HG03280 (cell line): ENCODE measurements around the gene CHKB.
A peak's percentile ranks its signal among the peaks of the same experiment; 100 is the strongest.

Experiments
- ATAC-seq: cut with Tn5 transposase; IDR thresholded peaks from one replicate; pipeline ENCODE4 v1.9.1; 2021; ENCODE audit warnings: mild to moderate bottlenecking, moderate library complexity; ENCODE audit not compliant: unreplicated experiment

The CHKB gene

DNA sequence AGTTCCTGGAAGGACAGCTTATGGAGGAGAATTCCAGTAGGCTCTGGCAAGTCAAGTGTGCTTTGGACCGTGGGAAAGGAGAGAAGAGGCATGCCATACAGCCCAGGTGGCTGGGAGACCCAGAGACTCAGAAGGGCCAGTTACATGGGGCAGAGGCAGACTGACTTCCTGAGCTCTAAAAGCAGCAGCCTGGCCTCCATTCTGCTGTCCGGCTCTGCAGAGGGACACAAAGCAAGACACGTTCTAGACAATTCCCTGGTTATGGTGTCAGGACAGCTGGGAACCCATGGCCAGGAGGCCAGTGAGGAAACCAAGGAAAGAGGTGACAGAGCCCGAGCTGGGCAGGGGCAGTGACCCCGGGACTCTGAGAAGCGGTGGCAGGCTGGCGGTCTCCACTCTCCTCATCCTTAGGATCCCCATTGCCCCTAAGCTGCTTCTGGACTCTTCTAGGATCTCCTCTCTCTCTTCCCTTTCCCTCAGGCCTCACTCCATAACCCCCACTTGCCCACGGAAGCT is 7.2 kb downstream of the CHKB start:
- no peak for ATAC-seq

DNA sequence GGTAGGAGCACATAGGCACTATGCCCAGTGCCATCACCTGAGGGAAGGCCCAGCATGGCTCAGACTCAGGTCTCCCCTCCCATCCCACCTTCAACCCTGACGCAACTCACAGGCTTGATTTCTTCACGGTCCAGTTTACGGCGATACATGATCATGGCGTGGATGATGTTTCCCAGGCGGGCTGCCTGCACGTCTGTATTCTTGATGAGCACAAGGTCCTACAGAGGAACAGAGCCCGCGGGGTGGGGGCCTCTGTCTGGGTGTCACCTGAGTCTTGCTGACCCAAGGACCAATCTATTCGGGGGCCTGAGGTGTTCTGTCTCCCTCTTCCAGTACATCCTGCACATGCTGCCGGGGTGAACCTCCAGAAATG is 8.3 kb downstream of the CHKB start:
- no peak for ATAC-seq

DNA sequence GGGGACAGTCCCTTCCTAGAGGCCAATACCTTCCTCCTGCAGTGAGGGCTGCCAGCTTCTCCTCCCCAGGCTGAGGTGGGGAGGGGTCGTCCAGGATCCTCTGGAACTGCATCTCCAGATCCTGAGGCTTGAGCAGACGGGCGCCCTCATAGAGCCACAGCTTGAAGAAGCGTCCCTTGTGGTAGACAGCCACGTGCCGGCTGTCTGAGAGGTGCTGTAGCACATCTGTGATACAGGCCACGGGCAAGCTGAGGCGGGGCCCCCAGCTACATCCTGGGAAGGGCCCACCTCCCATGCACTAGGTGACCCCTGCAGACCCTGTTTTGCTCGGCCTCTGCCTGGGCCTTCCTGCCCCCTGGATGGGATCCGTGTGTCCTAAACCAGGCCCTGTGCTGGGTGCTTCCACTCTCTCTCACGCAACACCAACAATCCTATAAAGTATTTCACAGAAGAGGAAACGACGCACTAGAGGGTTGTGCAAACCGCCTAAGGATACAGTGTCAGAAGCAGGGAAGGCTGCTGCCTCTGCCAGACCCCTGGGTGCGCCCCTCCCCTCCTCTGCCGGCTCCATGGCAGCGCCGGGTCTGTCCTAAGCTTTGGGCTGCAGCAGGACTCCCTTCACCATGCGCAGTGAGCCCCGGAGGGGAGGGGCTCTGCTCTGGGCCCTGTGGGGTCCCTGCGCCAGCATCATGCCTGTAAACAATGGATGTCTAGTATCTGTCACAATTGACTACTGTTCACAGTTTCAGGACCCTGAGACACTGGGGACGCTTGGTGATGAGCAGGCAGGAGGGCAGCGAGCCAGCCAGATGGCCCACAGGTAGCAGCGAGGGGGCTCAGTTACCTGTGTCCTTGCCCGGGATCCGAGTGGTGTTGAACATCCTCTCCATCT is 8.9 kb downstream of the CHKB start:
- ATAC-seq = no peak

DNA sequence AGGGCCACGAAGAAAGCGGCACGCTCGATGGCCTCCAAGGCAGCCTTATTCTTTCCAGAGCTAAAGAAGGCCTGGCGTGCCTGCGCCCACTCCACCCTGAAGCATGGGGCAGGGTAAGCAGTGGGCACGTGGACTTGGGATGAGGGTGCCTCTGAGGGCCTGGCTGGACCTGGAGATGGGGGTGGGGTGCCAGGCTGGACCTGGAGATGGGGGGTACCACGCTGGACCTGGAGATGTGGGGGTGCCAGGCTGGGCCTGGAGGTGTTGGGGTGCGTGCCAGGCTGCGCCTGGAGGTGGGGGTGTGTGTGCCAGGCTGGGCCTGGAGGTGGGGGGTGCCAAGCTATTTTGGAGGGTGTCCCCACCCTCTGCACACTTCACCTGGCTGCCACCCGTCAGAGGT is 9.7 kb downstream of the CHKB start:
- no peak for ATAC-seq

DNA sequence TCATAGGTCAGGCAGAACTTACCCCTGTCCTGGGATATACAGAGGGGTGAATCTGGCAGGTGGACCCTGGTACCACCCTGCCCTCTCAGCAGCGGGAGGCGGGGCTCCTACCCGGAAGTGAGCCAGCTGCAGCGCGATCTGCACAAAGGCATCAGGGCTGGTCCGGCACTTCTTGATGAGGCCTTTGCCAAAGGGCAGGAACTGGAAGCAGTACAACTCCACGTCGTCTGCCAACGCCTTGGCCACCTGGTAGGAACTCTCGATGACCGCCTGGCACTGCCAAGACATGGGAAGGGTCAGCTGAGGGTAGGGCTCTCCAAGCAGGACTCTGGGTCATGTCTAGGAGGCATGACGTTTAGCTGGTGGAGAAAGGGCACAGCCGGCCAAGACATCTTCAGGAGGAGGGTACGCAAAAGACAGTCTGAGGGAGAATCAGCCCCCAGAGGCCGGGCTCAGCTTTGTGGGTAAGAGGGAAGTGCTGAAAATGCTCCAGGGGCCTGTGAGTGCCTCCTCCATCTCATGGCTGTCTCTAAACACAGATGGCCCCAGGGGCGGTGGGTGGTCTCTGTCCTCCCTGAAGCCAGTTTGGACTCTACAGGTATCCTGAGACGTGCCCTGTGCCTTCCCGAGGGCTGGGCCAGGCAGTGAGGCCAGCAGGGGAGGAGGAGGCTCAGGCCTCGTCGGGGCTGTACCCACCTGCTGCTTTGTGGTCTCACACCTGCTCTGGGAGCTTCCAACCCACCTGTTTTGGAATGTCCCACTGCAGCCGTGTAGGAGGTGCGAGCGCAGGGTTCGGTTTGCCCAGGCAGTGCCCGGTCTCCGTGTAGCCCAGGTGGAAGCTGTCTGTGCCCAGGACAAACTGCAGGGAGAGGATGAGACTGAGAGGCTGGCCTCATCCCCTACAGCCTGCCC is 11.1 kb downstream of the CHKB start:
- ATAC-seq = no peak

DNA sequence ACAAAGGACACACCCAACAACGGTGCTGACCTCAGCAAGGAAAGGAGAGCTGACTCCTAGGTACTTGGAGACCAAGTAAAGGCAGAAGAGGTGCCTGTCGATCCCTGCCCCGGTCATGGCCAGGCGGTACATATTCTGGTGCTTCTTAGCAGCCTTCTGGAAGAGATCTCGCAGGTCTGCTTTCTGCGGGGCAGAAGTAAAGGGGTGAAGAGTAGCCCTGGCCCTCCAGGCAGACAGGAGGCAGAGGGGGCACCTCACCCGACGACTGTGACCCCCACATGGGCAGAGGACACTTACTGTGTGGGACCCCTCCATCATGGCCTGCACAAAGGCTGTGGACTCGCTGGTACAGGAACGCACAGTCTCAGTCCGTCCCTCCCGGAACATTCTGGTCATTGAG is 11.8 kb downstream of the CHKB start:
- no peak for ATAC-seq

DNA sequence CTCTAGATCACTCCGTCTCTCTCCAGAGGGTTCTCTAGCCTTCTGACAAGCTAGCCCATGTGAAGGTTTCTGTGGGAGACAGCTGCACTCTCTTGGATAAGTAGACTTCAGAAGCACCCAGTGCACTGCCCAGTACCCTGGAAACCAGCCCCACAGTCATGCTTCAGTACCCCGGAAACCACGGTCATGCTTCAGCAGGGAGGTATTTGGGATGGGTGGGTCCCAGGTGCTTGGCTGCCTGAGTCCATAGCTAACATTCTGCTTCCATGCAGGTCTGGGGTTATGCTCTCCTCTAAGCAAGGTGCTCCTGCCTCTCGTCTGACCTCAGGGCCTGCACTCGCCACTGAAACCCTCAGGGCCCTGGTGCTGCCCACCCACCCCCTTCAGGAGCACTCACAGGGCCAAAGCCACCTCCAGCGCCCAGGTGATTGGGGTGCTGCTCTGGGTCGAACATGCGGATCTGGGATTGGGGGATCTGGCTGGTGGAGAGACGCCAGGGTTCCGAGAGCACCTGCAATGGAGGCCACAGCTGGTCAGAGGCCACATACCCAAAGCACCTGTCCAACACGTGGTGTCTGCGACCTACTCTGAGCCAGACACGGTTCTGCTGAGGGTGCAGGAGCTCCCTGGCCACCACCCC is 12.6 kb downstream of the CHKB start:
- no peak for ATAC-seq

DNA sequence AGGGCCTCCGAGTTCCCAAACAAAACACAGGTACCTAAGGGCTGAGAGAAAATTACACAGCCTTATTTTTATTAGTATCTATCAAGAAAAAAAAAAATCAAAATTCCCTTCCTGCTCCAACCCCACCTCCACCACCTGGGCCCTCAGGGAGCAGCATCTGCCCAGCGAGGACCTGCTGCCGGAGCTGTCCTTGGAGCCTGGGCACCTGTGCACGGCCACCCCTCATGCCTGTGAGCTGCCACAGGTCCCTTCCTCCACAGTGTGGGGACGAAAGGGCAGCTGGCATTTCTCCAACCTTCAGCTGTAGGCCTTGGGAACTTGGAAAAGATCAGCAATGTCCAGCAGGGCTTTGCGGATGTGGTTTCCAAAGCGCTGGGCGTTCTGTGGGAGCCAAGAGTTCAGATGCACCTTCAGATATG is 13.6 kb downstream of the CHKB start:
- ATAC-seq = no peak

DNA sequence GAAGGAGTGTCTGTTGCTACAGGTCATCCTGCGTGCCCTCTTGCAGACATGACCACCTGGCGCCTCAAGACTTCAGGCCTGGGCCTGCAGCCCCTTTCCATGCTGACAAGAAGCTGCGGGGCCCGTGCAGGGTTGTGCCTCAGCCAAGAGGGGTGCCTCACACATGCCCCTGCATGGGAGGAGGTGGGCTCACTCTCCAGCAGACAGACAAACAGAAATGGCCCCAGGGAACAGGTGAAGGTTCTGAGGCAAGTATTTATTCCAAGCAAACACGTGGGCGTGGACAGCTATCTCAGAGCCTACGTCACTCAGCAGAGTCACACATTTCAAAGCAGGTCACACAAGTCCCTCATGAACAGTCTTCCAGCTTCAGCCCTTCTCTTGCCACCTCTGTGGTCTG is 14.0 kb downstream of the CHKB start:
- ATAC-seq = no peak

DNA sequence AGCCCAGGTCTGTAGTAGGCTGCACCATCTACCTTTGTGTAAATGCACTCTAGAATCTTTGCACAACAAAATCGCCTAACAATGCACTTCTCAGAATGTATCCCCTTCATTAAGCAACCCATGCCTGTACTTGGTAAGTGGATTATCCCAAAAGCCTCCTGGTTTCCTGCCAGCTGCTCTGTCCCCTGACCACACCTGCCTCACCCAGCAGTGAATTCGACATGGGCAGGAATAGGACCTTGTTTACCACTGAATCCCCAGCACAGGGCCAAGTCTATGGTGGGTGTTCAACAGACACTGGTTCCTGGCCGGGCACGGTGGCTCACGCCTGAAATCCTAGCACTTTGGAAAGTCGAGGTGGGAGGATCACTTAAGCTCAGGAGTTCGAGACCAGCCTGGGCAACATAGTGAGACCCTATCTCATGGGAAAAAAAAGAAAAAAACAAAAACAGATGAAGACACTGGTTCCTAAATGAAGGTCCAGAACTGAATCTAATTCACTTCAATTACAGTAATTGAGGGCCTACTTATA is 14.9 kb downstream of the CHKB start:
- ATAC-seq = no peak

DNA sequence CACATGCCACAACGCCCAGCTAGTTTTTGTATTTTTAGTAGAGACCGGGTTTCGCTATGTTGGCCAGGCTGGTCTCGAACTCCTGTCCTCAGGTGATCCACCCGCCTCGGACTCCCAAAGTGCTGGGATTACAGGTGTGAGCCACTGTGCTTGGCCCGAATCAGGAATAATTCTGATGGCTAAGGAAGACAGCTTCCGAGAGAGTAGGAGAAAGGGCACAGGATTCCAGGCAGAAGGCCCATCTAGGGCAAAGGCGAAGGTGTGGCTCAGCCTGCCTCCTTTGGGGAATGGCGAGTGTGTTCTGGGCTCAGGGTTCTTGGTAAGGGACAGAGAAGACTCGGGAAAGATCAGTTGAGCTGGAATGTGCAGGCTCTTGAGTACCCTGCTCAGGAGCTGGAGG is 18.4 kb downstream of the CHKB start:
- ATAC-seq = no peak

DNA sequence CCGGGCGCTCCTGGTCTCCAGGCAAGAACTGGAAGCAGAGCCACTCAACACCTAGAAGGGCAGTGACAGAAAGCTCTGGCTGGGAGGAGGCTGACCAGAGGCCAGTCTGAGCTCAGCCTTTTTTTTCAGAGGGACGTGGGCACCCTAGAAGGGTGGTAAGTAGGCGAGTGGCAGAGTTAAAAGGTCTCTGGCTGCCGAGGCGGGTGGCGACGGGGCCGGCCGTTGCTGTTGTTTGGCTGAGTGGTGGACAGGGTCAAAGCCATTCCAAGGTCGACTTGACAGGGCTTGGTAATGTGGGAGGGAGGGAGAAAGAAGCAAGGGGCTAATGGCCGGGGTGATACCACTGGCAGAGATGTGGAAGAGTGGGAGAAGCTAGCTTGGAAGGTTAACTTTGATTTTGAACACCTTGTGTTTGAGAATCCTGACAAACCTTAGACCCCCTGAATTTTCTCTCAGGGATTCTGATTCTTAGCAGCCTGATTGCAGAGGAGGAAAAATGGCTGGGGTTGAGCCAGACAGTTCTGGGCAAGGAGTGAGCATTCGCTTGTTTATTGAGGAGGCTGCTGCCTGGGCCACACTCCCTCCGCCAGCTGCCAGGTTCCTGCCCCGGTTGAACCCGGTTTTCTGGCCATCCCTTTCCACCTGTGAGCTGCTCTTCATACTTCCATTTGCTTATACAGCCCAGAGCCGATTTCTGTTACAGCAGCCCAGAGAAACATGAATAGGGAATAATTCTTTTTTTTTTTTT is 19.1 kb downstream of the CHKB start:
- no peak for ATAC-seq

DNA sequence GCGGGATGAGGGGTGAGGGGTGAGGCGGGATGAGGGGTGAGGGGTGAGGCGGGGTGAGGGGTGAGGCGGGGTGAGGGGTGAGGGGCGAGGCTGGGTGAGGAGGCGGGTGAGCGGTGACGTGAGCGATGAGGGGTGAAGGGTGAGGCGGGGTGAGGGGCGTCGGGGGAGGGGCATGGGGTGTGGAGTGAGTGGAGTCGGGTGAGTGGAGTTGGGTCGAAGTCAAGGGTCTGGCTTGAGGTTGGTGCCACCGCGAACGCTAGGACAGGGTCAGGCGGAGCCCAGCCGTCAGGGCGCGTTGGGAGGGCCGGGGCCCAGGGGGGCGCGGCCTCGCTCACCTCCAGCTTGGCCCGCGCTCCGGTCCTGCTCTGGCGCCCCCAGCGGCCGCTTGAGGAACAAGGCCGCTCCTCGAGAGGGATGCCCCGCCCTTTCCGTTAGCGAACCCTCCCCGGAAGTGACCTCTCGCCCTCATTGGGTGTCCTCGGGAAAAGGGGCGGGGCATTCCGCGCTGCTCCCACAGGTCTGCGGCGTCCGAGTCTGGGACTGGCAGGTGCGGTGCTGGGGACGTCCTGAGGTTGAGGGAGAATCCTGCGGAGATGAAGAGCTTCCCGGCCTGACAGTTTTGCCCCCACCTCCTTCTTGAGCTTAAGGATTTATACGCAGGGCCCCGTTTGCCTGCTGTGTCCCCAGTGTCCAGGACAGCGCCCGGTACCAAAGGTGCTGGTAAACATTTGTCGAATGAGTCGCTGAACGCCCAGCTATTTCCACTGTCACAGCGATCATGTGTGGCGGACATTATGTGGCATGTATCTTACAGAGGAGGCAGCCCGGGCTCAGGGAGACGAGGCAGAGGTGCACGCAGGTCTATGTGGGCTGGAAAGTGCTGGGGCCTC is 19.9 kb downstream of the CHKB start, which contains the start of gene SYCE3:
Gene SYCE3 (minus strand): TSS at position 397 of the 890 bp plus-strand sequence. CDS start 6,514 bp downstream, outside the sequence.
- ATAC-seq = peak; percentile 90

DNA sequence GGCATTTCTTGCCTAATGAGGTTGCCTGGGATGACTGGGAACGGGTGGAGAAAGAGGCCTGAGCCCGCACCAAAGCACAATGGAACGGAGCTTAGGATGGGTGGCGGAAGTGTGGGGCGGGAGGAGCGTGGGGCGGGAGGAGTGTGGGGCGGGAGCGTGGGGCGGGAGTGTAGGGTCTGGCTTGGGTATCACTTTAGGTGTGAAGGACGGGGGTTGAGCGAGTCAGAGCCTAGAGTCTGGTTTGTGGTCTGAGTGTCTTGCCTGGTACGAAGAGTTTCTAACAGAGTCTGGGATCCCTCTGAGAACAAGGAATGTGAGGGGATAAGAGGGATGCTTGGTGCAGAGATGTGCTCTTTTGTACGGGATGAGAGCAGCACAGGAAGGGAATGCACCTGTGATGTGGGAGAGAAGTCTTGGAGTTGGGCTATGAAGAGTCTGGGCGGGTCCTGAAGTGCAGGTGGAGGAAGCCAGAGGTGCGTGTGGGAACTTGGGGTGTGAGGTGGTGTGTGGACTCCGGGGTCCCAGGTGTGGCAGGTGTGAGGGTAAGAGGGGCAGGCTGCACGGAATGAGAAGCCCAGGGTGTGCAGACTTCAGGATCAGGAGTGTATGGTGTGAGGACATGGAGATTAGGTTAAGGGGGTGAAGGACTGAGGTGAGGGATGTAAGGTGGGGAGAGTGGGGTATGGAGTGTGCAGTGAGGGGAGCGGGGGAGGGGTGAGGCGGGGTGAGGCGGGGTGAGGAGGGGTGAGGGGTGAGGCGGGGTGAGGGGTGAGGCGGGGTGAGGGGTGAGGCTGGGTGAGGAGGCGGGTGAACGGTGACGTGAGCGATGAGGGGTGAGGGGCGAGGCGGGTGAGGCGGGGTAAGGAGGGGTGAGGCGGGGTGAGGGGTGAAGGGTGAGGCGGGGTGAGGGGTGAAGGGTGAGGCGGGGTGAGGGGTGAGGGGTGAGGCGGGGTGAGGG is 21.0 kb downstream of the CHKB start:
- no peak for ATAC-seq

DNA sequence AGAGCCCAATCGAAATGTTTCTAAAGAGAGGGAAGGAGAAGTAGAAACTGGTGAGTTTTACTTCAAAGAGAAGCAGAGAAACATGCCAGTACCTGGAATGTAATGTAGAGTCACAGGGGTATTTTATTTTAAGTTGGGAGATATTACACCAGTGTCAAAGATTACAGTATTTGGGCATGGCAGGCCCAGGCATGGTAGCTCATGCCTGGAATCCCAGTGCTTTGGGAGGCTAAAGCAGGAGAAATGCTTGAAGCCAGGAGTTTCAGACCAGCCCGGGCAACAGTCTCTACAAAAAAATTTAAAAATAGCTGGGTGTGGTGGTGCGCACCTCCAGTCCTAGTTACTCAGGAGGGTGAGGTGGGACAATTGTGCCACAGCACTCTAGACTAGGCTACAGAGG is 22.6 kb downstream of the CHKB start:
- no peak for ATAC-seq

DNA sequence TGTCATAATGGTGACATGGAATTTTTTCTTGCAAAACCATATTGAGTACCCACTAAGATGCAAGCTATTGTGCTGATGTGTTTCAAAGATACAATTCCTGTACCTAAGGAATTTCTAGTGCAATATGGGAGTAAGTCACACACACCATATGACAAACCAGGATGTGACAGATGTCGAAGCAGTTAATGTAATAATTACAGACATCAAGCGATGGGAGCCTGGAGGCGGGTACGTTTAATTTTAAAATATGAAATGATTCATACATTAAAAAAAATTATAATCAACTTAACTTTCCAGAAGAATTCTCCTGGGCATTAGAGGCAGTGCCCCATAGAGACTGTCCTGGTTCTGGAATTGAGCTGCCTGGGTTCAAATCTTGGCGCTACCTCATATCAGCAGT is 25.9 kb downstream of the CHKB start:
- ATAC-seq = no peak

DNA sequence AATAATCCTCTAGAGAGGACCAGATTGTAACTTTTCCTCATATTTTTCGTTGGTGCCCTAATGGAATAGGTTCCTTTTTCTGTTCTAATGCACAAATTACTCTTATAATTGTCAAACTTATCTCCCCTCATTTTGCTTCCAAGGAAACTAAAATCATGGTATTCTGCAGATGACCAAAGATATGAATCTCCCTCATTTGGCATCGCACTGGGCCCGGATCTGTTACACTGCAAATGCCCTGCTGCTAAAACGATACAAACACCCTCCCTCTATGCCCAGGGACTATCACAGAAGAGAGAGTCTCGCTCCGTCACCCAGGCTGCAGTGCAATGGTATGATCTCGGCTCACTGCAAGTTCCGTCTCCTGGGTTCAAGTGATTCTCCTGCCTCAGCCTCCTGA is 29.3 kb downstream of the CHKB start:
- no peak for ATAC-seq

DNA sequence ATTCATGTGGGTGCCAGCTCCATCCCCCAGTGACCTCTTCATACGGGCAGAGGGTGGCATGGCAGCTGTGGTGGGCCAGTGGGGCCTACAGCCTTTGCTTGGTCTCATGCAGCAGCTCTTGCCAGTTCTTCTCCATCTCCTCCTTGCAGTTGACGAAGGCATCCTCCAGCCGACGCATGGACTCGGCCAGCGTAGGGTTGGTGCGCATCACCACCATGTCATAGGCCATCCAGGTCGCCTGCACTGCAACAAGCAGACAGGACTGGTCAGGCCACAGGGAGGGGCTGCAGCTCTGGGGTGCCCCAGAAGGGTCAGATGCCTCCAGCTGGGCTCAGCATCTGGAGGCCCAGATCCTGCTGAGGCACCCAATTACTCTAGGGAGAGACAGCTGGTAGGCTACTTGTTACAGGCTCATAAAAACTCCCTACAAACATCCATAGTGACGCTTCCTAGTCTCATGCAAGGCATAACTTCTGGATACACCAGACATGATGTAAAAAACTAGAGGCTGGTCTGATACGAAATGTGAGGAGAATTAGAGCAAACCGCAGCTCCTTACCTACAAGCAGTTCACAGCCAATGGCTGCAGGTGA is 31.4 kb downstream of the CHKB start:
- no peak for ATAC-seq
